ENCODE data around the gene OR4E2. TPM values are rescaled to one million over a fixed set of nuclear protein-coding genes. Genes with fewer than 3 reads are reported as not detected.
"Not testable (repeated sequence)": the region's sequence is repeated elsewhere in the genome, so short reads cannot be mapped to it uniquely, and the experiment has no call there.

OR4E2 gene, protein sequence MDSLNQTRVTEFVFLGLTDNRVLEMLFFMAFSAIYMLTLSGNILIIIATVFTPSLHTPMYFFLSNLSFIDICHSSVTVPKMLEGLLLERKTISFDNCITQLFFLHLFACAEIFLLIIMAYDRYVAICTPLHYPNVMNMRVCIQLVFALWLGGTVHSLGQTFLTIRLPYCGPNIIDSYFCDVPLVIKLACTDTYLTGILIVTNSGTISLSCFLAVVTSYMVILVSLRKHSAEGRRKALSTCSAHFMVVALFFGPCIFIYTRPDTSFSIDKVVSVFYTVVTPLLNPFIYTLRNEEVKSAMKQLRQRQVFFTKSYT
- not detected for total RNA-seq

DNA sequence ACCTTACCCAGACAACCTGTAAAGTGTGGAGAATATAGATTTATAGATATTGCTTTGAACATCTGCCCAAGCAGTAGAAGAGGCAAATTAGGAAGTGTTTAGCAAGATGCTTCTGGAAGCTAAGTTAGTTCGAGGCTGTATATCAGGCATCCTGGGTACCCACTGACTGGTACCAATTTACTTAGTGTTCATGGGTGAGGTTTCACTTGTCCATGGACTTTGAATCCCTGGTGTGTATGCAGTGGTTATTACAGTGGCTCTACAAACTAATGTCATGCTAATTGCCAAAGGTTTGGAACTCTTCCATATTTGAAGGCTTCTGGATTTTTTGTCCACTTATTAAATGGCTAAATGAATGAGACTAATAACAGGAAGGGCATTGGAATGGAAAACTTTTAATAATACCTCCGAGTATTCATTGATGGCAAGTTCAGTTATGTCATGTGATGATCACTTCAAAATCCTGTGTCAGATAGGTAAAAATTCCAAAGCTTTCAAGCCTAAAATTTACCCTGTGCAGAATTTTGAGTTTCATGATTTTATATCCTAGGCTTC is at the start of gene OR4E2:
TSS of gene OR4E2 (plus strand) at position 505 of the 555 bp plus-strand sequence. CDS start 11,248 bp downstream, outside the sequence.
- H3K36me3 ChIP-seq (ENCODE audit: control insufficient read depth in 3 of 3, insufficient read depth in 3 of 3, low read length in 3 of 3), result no peaks in the 10 kb centered on the region
- H3K4me3 ChIP-seq (ENCODE audit: low read length in 3 of 3), result no peak within 1 kb of the TSS
- H3K27me3 ChIP-seq (ENCODE audit: control insufficient read depth in 3 of 3, insufficient read depth in 3 of 3, low read length in 3 of 3), result no peaks in the 10 kb centered on the region
- no peak within 1 kb of the TSS for H3K27ac ChIP-seq (ENCODE audit: low read depth, low read length)
- H3K9ac ChIP-seq (ENCODE audit: low read depth in 1 of 3, low read length in 3 of 3), result no peak within 1 kb of the TSS
- no peaks in the 10 kb centered on the region for H3K9me3 ChIP-seq (ENCODE audit: control insufficient read depth in 3 of 3, low read length in 3 of 3)
- H3K4me1 ChIP-seq (ENCODE audit: control insufficient read depth in 3 of 3, insufficient read depth in 3 of 3, low read length in 3 of 3), result no peaks in the 10 kb centered on the region

DNA sequence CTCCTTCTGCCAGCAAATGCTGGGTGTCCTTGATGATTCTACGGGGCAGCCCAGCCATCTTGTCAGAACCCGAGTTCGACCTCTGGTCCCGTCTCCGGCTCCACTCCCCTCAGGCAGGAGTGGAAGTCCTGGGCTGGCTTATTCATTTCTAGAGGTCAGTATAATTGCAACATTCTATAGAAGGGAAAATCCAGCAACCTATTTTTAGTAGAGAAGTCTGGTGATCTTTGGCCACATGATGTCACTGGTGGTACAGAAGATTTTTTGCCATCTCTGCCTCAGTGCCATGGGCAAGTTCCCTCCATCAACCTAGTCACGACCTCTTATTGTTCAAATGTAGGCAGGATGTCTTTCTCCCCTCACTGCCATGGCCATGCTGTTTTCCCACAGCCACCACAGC is 41.3 kb upstream of the OR4E2 start:
- no peak overlapping the region for H3K4me3 ChIP-seq (ENCODE audit: low read length in 3 of 3)

DNA sequence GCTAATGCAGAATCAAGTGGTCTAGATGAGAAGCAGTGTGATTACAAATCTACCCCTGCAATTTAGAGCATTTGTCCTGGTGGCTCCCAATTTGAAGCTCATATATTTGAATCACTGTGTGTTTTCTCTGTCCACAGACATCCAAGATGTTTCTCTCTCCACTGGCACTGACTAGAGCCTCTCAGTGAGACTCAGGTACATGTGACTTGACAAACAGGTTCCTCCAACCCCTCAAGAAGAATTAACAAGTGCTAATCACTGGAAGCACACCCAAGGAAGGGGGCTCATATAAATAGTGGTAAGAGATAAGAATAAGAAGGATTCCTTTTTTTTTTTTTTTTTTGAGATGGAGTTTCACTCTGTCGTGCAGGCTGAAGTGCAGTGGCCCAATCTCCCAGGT is 39.4 kb upstream of the OR4E2 start:
- H3K4me3 ChIP-seq (ENCODE audit: low read length in 3 of 3), result no peak overlapping the region
- no peaks in the 10 kb centered on the region for H3K36me3 ChIP-seq (ENCODE audit: control insufficient read depth in 3 of 3, insufficient read depth in 3 of 3, low read length in 3 of 3)
- H3K27ac ChIP-seq (ENCODE audit: low read depth, low read length), result no peak overlapping the region
- no peaks in the 10 kb centered on the region for H3K9me3 ChIP-seq (ENCODE audit: control insufficient read depth in 3 of 3, low read length in 3 of 3)
- H3K9ac ChIP-seq (ENCODE audit: low read depth in 1 of 3, low read length in 3 of 3), result no peak overlapping the region
- H3K27me3 ChIP-seq (ENCODE audit: control insufficient read depth in 3 of 3, insufficient read depth in 3 of 3, low read length in 3 of 3), result no peaks in the 10 kb centered on the region
- no peaks in the 10 kb centered on the region for H3K4me1 ChIP-seq (ENCODE audit: control insufficient read depth in 3 of 3, insufficient read depth in 3 of 3, low read length in 3 of 3)

More for the DNA sequence above, 41.3 kb upstream of the OR4E2 start:
- Histone ChIP-seq H3K36me3 (ENCODE audit: control insufficient read depth in 3 of 3, insufficient read depth in 3 of 3, low read length in 3 of 3) (no peaks in the 10 kb centered on the region), H3K9ac (ENCODE audit: low read depth in 1 of 3, low read length in 3 of 3) (no peak overlapping the region), H3K27ac (ENCODE audit: low read depth, low read length) (no peak overlapping the region), H3K9me3 (ENCODE audit: control insufficient read depth in 3 of 3, low read length in 3 of 3) (no peaks in the 10 kb centered on the region), H3K4me1 (ENCODE audit: control insufficient read depth in 3 of 3, insufficient read depth in 3 of 3, low read length in 3 of 3) (no peaks in the 10 kb centered on the region), H3K27me3 (ENCODE audit: control insufficient read depth in 3 of 3, insufficient read depth in 3 of 3, low read length in 3 of 3) (no peaks in the 10 kb centered on the region)

DNA sequence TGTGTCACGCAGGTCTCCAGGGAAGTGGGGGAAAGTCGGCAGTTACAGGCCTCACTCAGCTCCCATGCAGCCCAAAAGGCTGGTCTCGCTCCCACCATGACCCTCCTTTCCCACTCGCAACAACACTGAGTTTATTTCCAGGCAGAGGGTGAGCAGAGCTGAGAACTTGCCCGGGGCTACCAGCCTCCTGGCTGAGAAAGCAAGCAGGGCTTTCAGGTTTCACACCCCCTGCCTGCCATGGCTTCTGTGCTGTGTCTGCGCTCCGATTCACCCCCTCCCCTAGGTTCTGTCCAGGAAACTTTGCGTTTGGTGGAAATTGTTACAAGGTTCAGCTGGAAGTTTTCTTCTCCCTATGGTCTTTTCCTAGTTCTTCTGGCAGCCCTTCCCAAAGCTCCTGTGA is 36.0 kb upstream of the OR4E2 start:
- Histone ChIP-seq H3K27me3 (ENCODE audit: control insufficient read depth in 3 of 3, insufficient read depth in 3 of 3, low read length in 3 of 3) (no peaks in the 10 kb centered on the region), H3K9ac (ENCODE audit: low read depth in 1 of 3, low read length in 3 of 3) (no peak overlapping the region), H3K27ac (ENCODE audit: low read depth, low read length) (no peak overlapping the region), H3K4me1 (ENCODE audit: control insufficient read depth in 3 of 3, insufficient read depth in 3 of 3, low read length in 3 of 3) (no peaks in the 10 kb centered on the region), H3K36me3 (ENCODE audit: control insufficient read depth in 3 of 3, insufficient read depth in 3 of 3, low read length in 3 of 3) (no peaks in the 10 kb centered on the region), H3K4me3 (ENCODE audit: low read length in 3 of 3) (no peak overlapping the region), H3K9me3 (ENCODE audit: control insufficient read depth in 3 of 3, low read length in 3 of 3) (no peaks in the 10 kb centered on the region)

DNA sequence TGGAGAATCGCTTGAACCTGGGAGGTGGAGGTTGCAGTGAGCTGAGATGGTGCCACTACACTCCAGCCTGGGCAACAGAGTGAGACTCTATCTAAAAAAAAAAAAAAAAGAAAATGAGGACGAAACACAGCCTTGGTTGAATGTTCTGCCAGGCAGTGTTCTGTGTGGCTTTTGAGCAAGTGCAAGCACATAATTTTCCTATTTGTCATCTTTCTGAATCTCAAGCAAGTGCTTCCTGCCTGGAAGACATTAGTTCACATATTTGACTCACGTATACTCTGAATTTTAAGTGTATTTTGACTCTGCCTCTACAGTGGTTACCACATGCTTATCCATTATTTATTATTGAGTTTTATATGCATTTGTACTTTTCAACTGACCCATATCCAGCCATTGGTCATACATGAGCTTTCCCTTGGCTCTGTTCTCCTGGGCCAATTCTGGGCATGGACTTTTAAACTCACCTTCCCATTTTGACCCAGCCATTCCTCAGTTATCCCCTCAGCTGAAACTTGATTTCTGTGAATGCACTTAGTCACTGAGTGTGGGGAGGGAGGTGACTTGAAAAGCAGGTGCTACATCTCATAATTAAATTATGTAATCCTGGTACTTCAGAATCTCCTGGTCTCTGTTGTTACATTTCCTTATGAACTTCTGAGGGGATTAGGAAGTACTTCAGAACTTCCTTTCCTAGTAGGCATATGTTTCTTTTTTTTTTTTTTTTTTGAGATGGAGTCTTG is 27.0 kb upstream of the OR4E2 start:
- H3K9ac ChIP-seq (ENCODE audit: low read depth in 1 of 3, low read length in 3 of 3), result no peak overlapping the region
- no peaks in the 10 kb centered on the region for H3K9me3 ChIP-seq (ENCODE audit: control insufficient read depth in 3 of 3, low read length in 3 of 3)
- no peak overlapping the region for H3K27ac ChIP-seq (ENCODE audit: low read depth, low read length)
- no peaks in the 10 kb centered on the region for H3K27me3 ChIP-seq (ENCODE audit: control insufficient read depth in 3 of 3, insufficient read depth in 3 of 3, low read length in 3 of 3)
- H3K4me1 ChIP-seq (ENCODE audit: control insufficient read depth in 3 of 3, insufficient read depth in 3 of 3, low read length in 3 of 3), result no peaks in the 10 kb centered on the region
- no peak overlapping the region for H3K4me3 ChIP-seq (ENCODE audit: low read length in 3 of 3)
- no peaks in the 10 kb centered on the region for H3K36me3 ChIP-seq (ENCODE audit: control insufficient read depth in 3 of 3, insufficient read depth in 3 of 3, low read length in 3 of 3)

DNA sequence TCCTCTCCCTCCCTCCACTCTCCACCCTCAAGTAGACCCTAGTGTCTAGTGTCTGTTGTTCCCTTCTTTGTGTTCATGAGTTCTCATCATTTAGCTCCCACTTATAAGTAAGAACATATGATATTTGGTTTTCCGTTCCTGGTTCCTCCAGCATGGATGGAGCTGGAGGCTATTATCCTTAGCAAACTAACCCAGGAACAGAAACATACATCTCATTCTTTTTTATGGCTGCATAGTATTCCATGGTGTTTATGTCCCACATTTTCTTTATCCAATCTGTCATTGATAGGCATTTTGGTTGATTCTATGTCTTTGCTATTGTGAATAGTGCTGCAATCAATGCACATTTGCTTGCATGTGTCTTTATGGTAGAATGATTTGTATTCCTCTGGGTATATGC is 23.1 kb upstream of the OR4E2 start:
- H3K27ac ChIP-seq (ENCODE audit: low read depth, low read length), result not testable (repeated sequence)

DNA sequence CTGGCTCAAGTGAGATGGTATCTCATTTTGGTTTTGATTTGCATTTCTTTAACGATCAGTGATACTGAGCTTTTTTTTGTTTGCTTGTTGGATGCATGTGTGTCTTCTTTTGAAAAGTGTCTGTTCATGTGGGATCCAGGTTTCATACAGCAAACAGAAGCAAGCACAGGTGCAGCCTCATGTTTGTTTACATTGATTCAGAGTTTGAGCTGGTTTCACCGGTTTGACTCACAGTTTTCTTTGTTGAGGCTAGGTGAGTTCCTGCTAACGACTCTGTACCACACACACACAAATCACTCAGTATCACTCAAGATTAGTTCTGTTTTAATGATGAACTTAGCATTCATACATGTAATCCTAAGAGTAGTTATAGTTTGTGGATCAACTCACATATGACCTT is 22.6 kb upstream of the OR4E2 start:
- Histone ChIP-seq H3K9ac (ENCODE audit: low read depth in 1 of 3, low read length in 3 of 3) (no peak overlapping the region), H3K36me3 (ENCODE audit: control insufficient read depth in 3 of 3, insufficient read depth in 3 of 3, low read length in 3 of 3) (no peaks in the 10 kb centered on the region), H3K27ac (ENCODE audit: low read depth, low read length) (no peak overlapping the region), H3K4me1 (ENCODE audit: control insufficient read depth in 3 of 3, insufficient read depth in 3 of 3, low read length in 3 of 3) (no peaks in the 10 kb centered on the region), H3K27me3 (ENCODE audit: control insufficient read depth in 3 of 3, insufficient read depth in 3 of 3, low read length in 3 of 3) (no peaks in the 10 kb centered on the region), H3K9me3 (ENCODE audit: control insufficient read depth in 3 of 3, low read length in 3 of 3) (no peaks in the 10 kb centered on the region), H3K4me3 (ENCODE audit: low read length in 3 of 3) (no peak overlapping the region)

More for the DNA sequence above, 23.1 kb upstream of the OR4E2 start:
- H3K36me3 ChIP-seq (ENCODE audit: control insufficient read depth in 3 of 3, insufficient read depth in 3 of 3, low read length in 3 of 3); H3K9me3 ChIP-seq (ENCODE audit: control insufficient read depth in 3 of 3, low read length in 3 of 3); H3K9ac ChIP-seq (ENCODE audit: low read depth in 1 of 3, low read length in 3 of 3); H3K4me1 ChIP-seq (ENCODE audit: control insufficient read depth in 3 of 3, insufficient read depth in 3 of 3, low read length in 3 of 3); H3K27me3 ChIP-seq (ENCODE audit: control insufficient read depth in 3 of 3, insufficient read depth in 3 of 3, low read length in 3 of 3); H3K4me3 ChIP-seq (ENCODE audit: low read length in 3 of 3): not testable (repeated sequence)

DNA sequence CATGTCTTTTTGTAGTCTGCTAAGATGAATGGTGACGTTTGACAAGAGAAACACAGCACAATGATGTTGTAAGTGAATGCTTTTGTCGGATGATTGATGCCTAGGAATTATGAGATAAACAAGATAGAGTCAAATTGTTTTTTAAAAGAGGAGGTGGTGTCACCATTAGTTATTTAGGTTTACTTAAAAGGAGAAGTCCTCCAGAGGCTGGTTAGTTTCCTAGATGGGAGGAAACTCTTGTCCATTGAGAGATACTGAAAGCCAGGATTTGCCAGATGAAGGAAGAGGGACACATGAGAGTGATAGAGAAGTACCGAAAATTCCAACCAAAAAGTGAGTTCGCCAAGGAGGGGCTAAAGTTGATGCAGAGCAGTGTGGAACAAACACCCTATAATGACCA is 18.8 kb upstream of the OR4E2 start, which contains the start of gene OR10G2:
TSS of gene OR10G2 (minus strand) at position 101 of the 400 bp plus-strand sequence. CDS start at position 3, 98 bp downstream.
- no peaks in the 10 kb centered on the region for H3K9me3 ChIP-seq (ENCODE audit: control insufficient read depth in 3 of 3, low read length in 3 of 3)
- no peak within 1 kb of the TSS for H3K9ac ChIP-seq (ENCODE audit: low read depth in 1 of 3, low read length in 3 of 3)
- H3K27me3 ChIP-seq (ENCODE audit: control insufficient read depth in 3 of 3, insufficient read depth in 3 of 3, low read length in 3 of 3), result no peaks in the 10 kb centered on the region
- no peaks in the 10 kb centered on the region for H3K36me3 ChIP-seq (ENCODE audit: control insufficient read depth in 3 of 3, insufficient read depth in 3 of 3, low read length in 3 of 3)
- no peaks in the 10 kb centered on the region for H3K4me1 ChIP-seq (ENCODE audit: control insufficient read depth in 3 of 3, insufficient read depth in 3 of 3, low read length in 3 of 3)
- H3K4me3 ChIP-seq (ENCODE audit: low read length in 3 of 3), result no peak within 1 kb of the TSS
- no peak within 1 kb of the TSS for H3K27ac ChIP-seq (ENCODE audit: low read depth, low read length)

DNA sequence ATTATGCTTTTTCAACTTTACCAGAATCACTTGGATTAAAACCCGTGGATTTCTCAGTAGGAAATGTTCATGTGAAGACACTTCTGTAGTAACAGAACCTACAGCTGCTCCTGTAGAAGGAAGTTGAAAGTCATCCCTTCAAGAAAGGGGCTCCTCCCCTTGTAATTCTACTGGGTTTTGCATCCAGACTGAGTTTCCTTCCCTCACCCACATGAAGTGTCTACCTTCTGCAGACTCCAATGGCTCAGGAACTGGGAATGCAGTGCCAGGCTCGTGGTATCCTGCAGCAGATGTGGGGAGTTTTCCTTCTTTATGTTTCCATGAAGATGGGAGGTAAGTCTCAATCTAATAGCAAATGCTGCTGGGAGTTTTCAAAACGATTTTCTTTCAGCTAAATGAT is 11.0 kb upstream of the OR4E2 start:
- Histone ChIP-seq H3K27ac (ENCODE audit: low read depth, low read length) (no peak overlapping the region), H3K4me3 (ENCODE audit: low read length in 3 of 3) (no peak overlapping the region), H3K36me3 (ENCODE audit: control insufficient read depth in 3 of 3, insufficient read depth in 3 of 3, low read length in 3 of 3) (no peaks in the 10 kb centered on the region), H3K27me3 (ENCODE audit: control insufficient read depth in 3 of 3, insufficient read depth in 3 of 3, low read length in 3 of 3) (no peaks in the 10 kb centered on the region), H3K9ac (ENCODE audit: low read depth in 1 of 3, low read length in 3 of 3) (no peak overlapping the region), H3K4me1 (ENCODE audit: control insufficient read depth in 3 of 3, insufficient read depth in 3 of 3, low read length in 3 of 3) (no peaks in the 10 kb centered on the region), H3K9me3 (ENCODE audit: control insufficient read depth in 3 of 3, low read length in 3 of 3) (no peaks in the 10 kb centered on the region)

DNA sequence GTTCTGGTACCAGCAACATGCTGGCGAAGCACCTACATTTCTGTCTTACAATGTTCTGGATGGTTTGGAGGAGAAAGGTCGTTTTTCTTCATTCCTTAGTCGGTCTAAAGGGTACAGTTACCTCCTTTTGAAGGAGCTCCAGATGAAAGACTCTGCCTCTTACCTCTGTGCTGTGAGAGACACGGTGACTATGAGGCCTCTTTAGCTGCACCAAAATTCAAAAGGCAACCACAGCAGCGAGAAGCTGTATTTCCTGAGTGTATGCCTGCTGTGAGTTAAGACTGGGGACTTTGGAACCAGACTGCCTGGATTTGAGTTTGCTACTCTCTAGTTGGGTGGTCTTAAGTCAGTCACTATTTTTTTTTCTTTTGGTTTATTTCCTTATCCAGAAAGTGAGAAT is 10.2 kb upstream of the OR4E2 start:
- Histone ChIP-seq H3K9me3 (ENCODE audit: control insufficient read depth in 3 of 3, low read length in 3 of 3) (no peaks in the 10 kb centered on the region), H3K4me3 (ENCODE audit: low read length in 3 of 3) (no peak overlapping the region), H3K4me1 (ENCODE audit: control insufficient read depth in 3 of 3, insufficient read depth in 3 of 3, low read length in 3 of 3) (no peaks in the 10 kb centered on the region), H3K9ac (ENCODE audit: low read depth in 1 of 3, low read length in 3 of 3) (no peak overlapping the region), H3K27me3 (ENCODE audit: control insufficient read depth in 3 of 3, insufficient read depth in 3 of 3, low read length in 3 of 3) (no peaks in the 10 kb centered on the region), H3K36me3 (ENCODE audit: control insufficient read depth in 3 of 3, insufficient read depth in 3 of 3, low read length in 3 of 3) (no peaks in the 10 kb centered on the region), H3K27ac (ENCODE audit: low read depth, low read length) (no peak overlapping the region)
